Heart right ventricle (tissue), 16 donors: ENCODE measurements around the gene PRADC1. TPM values are rescaled to one million over a fixed set of nuclear protein-coding genes. Genes with fewer than 3 reads are reported as not detected.

Source experiments
- ATAC-seq, 8 donors: fragments of 200-7000 bp; cut with Tn5 transposase; one replicate each; pipeline ENCODE4 v1.9.1; 2020; ENCODE audit warnings: mild to moderate bottlenecking in 8 of 8, moderate library complexity in 8 of 8, moderate number of reproducible peaks in 1 of 8
- DNase-seq, 2 donors: peaks; one replicate each; pipeline ENCODE4 v3.0.0-alpha.2; 2020
- H3K27ac ChIP-seq, 10 donors: fragments of 200-600 bp; sonication (generic) in 2 of 10; one replicate each; pipeline versions ENCODE4 v1.5.0 to v1.8.0; 2020 to 2022; ENCODE audit warnings: mild to moderate bottlenecking in 3 of 10
- H3K27me3 ChIP-seq, 7 donors: fragments of 200-600 bp; one replicate each; pipeline ENCODE4 v1.8.0; 2021 to 2022; ENCODE audit warnings: mild to moderate bottlenecking in 2 of 7
- H3K36me3 ChIP-seq, 9 donors: fragments of 200-600 bp; sonication (generic) in 1 of 9; one replicate each; pipeline versions ENCODE4 v1.5.0 to v1.8.0; 2020 to 2022; ENCODE audit warnings: mild to moderate bottlenecking in 2 of 9
- H3K4me1 ChIP-seq, 9 donors: fragments of 200-600 bp; sonication (generic) in 1 of 9; one replicate each; pipeline versions ENCODE4 v1.5.0 to v1.8.0; 2020 to 2022; ENCODE audit warnings: mild to moderate bottlenecking in 4 of 9
- H3K4me3 ChIP-seq, 10 donors: fragments of 200-600 bp; sonication (generic) in 2 of 10; one replicate each; pipeline versions ENCODE4 v1.5.0 to v1.8.0; 2020 to 2022; ENCODE audit warnings: mild to moderate bottlenecking in 7 of 10, moderate library complexity in 2 of 10
- H3K9me3 ChIP-seq, 11 donors: fragments of 200-600 bp in 10 of 11; sonication (generic) in 2 of 11; one replicate each; pipeline versions ENCODE4 v1.5.0 to v1.8.0; 2013 to 2022; ENCODE audit warnings: mild to moderate bottlenecking in 2 of 11, control low read depth in 1 of 11, moderate library complexity in 1 of 11
- CTCF ChIP-seq, 9 donors: fragments of 200-600 bp; sonication (generic) in 2 of 9; IDR thresholded peaks; one replicate each; pipeline versions ENCODE4 v1.5.0 to v1.8.0; 2021 to 2022; ENCODE audit warnings: antibody characterized with exemption in 9 of 9, mild to moderate bottlenecking in 5 of 9, moderate library complexity in 1 of 9
- WGBS, 2 donors: extraction: QIAGEN DNeasy Blood & Tissue Kit; methylation state at CpG; one replicate each; pipeline ENCODE4 v1.1.7; 2013; ENCODE audit warnings: inconsistent platforms in 1 of 2; 5-methylcytosine and 5-hydroxymethylcytosine counted together
- intact Hi-C, 10 donors: fragments of 100-400 bp; cut with DNase I; formaldehyde crosslinking; loops; one replicate each; pipeline versions ENCODE4 v1.11.1 to v1.14.2; 2022
- polyA plus RNA-seq, 2 donors: library from polyadenylated mRNA; stranded (reverse); fragments of 200-250 nt; gene quantifications; one replicate each; pipeline ENCODE4 v1.2.3, GENCODE V29; 2013
- total RNA-seq, 10 donors: library from RNA; stranded (reverse); fragmentation: NEBNext Ultra II Directional in 3 of 10; extraction: Animal tissue kit (Norgen Biotek cat#: 25700) in 3 of 10; gene quantifications; one replicate each; pipeline versions ENCODE4 v1.2.1 to v1.2.4, GENCODE V29; 2021 to 2023
- donor health status: Arrhythmogenic right ventricular cardiomyopathy.
- donor health status: ischemic (EF 13 %, LVEDD 7.1; RV severe dilation, severe dysfunction).
- donor health status: healthy with polysubstance abuse.
- donor health status: DM: no; HTN: yes; CAD: no.
- donor health status: DM: no; HTN: no; CAD: no.
- donor health status: ischemic (EF 25% LVEDD 6.9; RV normal size, moderate dysfunction).
- donor health status: ischemic (EF 25% LVEDD 5.7; RV mildly dilated, moderate dysfunction).
- donor health status: healthy.
- donor health status: DM: yes; HTN: yes; CAD: no.
- donor health status: Ischemic cardiomyopathy.
- donor health status: ischemic (EF 35%, LVEDD 5.7; RV mildly dilated, moderate dysfunction).
- donor health status: nonischemic (EF 11% LVEDD 7.7; RV severe dilation, severe dysfunction).
- donor health status: DM: yes; HTN: yes; CAD: no.
- donor health status: PGD.
- donor health status: ischemic (EF 29% LVEDD 5.4; RV normal size, mild dysfunction).
- donor health status: nonischemic (EF 23%, LVEDD 6.1; RV moderate dilation, normal function).

PRADC1 gene
- total and polyA plus RNA-seq, 12 donors: 61.2 to 221 (median 78.8) TPM

GRCh38 chr2:73257425-73258125 lies 24.5 kb upstream of the PRADC1 start:
- H3K9me3 ChIP-seq: no peaks in the 10 kb centered on the region
- peaks cover 0 to 5% (median 0%) of the 10 kb centered on the region in 9 donors for H3K4me1 ChIP-seq
- no peak for TF ChIP-seq CTCF (IDR thresholded peaks at IDR 0.05)
- 59 to 71% methylated on average over 10 of the region's 10 CpGs for WGBS, 2 donors
- ATAC-seq (no peak), DNase-seq (no peak)
- intact Hi-C loops: no loop called here
- no peak overlapping the region for H3K4me3 ChIP-seq
- peaks cover 0 to 4% (median 0%) of the 10 kb centered on the region in 7 donors for H3K27me3 ChIP-seq
- peaks cover 0 to 27% (median 14%) of the 10 kb centered on the region in 9 donors for H3K36me3 ChIP-seq
- H3K27ac ChIP-seq: no peak overlapping the region

DNA sequence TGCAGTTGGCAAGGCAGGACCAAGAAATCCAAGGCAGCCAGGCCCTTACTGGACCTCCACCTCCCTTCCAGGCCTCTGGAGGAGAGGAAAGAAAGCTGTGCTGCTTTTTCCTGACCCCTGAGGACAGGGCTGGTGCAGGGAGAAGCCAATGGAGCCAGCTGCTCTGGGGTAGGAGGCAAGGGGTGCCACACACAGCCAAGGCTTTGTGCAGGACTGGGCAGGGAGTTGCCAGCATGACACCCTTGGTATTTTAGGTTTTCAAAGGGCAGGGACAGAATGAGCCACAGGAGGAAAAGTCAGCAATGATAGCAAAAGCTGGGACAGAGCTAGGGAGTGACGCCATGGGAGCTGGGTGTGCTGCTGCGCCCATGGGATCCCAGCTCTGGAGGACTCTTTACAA lies 24.0 kb upstream of the PRADC1 start:
- Histone ChIP-seq H3K27me3 (peaks cover 0 to 4% (median 0%) of the 10 kb centered on the region in 7 donors), H3K9me3 (no peaks in the 10 kb centered on the region), H3K4me3 (no peak overlapping the region), H3K27ac (no peak overlapping the region), H3K36me3 (peaks cover 0 to 33% (median 20%) of the 10 kb centered on the region in 9 donors), H3K4me1 (peaks cover 0 to 5% (median 0%) of the 10 kb centered on the region in 9 donors)
- WGBS, 2 donors: 94 to 97% methylated on average over 2 of the region's 2 CpGs
- no peak for TF ChIP-seq CTCF (IDR thresholded peaks at IDR 0.05)
- DNase-seq: no peak
- intact Hi-C loops: no loop called here
- ATAC-seq: no peak

DNA sequence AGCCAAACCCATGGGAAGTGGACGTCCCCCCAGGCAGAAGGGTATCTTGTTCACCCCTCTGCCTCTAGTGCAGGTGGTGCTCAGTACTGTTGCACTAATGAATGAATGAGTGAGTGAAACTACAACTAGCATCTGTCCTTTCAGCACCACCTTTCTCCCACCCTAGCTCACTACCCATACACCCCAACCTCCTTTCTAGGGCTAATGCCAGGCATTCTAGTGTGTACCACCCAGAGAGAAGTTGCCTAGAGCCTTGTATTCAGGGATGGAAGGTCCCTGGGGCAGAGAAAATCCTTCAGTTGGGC lies 23.5 kb upstream of the PRADC1 start:
- peaks cover 0 to 4% (median 0%) of the 10 kb centered on the region in 7 donors for H3K27me3 ChIP-seq
- WGBS, 2 donors: 62 to 87% methylated on average over 1 of the region's 1 CpG
- intact Hi-C loops: no loop called here
- peaks cover 3 to 37% (median 24%) of the 10 kb centered on the region in 9 donors for H3K36me3 ChIP-seq
- TF ChIP-seq CTCF (IDR thresholded peaks at IDR 0.05): no peak
- no peak overlapping the region for H3K4me3 ChIP-seq
- no peak for ATAC-seq
- H3K27ac ChIP-seq: no peak overlapping the region
- no peaks in the 10 kb centered on the region for H3K9me3 ChIP-seq
- H3K4me1 ChIP-seq: peaks cover 0 to 5% (median 0%) of the 10 kb centered on the region in 9 donors
- DNase-seq: no peak

- Histone ChIP-seq H3K4me1 (peaks cover 0 to 5% (median 0%) of the 10 kb centered on the region in 9 donors), H3K27me3 (peaks cover 0 to 4% (median 0%) of the 10 kb centered on the region in 7 donors), H3K9me3 (no peaks in the 10 kb centered on the region), H3K4me3 (no peak overlapping the region), H3K36me3 (peaks cover 5 to 42% (median 29%) of the 10 kb centered on the region in 9 donors), H3K27ac (no peak overlapping the region)
- intact Hi-C loops: no loop called here
- no peak for TF ChIP-seq CTCF (IDR thresholded peaks at IDR 0.05)
- 77 to 78% methylated on average over 5 of the region's 5 CpGs for WGBS, 2 donors
- ATAC-seq (no peak), DNase-seq (no peak)
Observed at GRCh38 chr2:73255907-73256617, 23.0 kb upstream of the PRADC1 start.
